ENCODE measurements around the gene EI24. TPM values are rescaled to one million over a fixed set of nuclear protein-coding genes. Genes with fewer than 3 reads are reported as not detected.

EI24 gene
- total and polyA plus RNA-seq, 2 experiments from 2014 or later, result 132 to 174 TPM

- TF ChIP-seq ZNF462 (CRISPR knock-in tag; IDR thresholded peaks at IDR 0.05) (no peak), ZNF331 (CRISPR knock-in tag; IDR thresholded peaks at IDR 0.05; ENCODE audit: low read depth) (no peak), EZH2 (IDR thresholded peaks at IDR 0.05; ENCODE audit: low read depth, unreplicated experiment) (no peak), CTCF (conservative IDR thresholded peaks at IDR 0.05; ENCODE audit: low read depth in 2 of 2) (no peak), CREB1 (CRISPR knock-in tag; IDR thresholded peaks at IDR 0.05; ENCODE audit: low read depth) (no peak)
Observed at GRCh38 chr11:125553357-125553756, 15.9 kb upstream of the EI24 start (continued).

- H3K4me3 Mint-ChIP-seq, result no peak overlapping the region
- H3K9me2 ChIP-seq (ENCODE audit: insufficient read depth), result no peaks in the 10 kb centered on the region
- H3K27me3 ChIP-seq (ENCODE audit: insufficient read depth), result no peaks in the 10 kb centered on the region
- no peak overlapping the region for H3K4me3 ChIP-seq
- no peak overlapping the region for H3K27ac ChIP-seq (ENCODE audit: low read depth)
- TF ChIP-seq CTCF (conservative IDR thresholded peaks at IDR 0.05; ENCODE audit: low read depth in 2 of 2), result peak in 1 of 2 experiments; percentile 15; a peak in 1 of 4 replicates
- no peak for TF ChIP-seq EZH2phosphoT487 (IDR thresholded peaks at IDR 0.05; ENCODE audit: unreplicated experiment)
- H3K4me1 ChIP-seq (ENCODE audit: insufficient read depth), result no peaks in the 10 kb centered on the region
- peaks cover 4% of the 10 kb centered on the region for H3K27me3 Mint-ChIP-seq (ENCODE audit: insufficient read depth, low read depth, poor library complexity)
- peaks cover 12% of the 10 kb centered on the region; the same call in 1 of the 2 replicates for H3K36me3 ChIP-seq (ENCODE audit: insufficient read depth)
- DNase-seq (ENCODE audit: low spot score) (no peak), ATAC-seq (no peak)
- H3K79me2 ChIP-seq (replicated peaks; ENCODE audit: insufficient read depth), result no peaks in the 10 kb centered on the region
- no peaks in the 10 kb centered on the region for H4K20me1 ChIP-seq (replicated peaks; ENCODE audit: insufficient read depth)
- H3K27ac Mint-ChIP-seq, result no peak overlapping the region
- no peak overlapping the region for H3K4me2 ChIP-seq
- H3F3A ChIP-seq (replicated peaks; ENCODE audit: low read depth), result no peaks in the 10 kb centered on the region
- no peaks in the 10 kb centered on the region for H3K4me1 Mint-ChIP-seq
- H3K9me3 Mint-ChIP-seq, result peaks cover 53% of the 10 kb centered on the region
- peaks cover 35% of the 10 kb centered on the region for H3K36me3 Mint-ChIP-seq (ENCODE audit: low read depth)
- H2AFZ ChIP-seq, result no peak overlapping the region
Observed at GRCh38 chr11:125554038-125554437, 15.2 kb upstream of the EI24 start.
